Right kidney (tissue), 1 donor: Measurements from ENCODE around the gene DNMT3A.

Experiments used
- DNase-seq: peaks from one replicate; pipeline ENCODE4 v3.0.0-alpha.2; 2016

The DNMT3A gene

DNA sequence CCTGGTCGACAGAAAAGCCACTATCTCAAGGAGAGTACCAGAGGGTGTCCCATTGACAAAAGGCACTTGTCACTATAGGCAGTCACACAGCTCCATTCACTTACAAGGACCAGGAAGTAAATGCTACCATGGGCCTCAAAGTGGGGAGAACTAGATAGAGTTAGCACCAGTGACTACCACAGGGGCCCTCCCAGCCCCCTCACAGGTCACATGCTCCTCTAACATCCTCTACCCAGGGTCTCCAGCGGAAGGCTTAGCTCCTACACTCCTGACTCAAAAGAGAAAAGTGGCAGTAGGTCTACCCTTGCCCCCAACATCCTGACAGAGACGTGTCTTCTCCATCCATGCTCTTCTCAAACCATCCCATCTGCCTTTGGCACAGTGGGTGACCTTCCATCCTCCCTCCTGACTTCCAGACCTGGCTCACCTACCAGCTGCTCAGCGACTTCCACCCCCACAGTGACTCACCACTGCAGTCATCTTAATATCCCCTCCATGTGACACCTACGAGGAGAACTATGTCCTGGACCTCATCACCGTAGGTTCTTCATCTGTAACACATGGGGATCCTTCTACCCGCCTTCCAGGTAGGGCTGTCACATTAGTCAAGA, 5.6 kb upstream of the DNMT3A start:
- DNase-seq: no peak

DNA sequence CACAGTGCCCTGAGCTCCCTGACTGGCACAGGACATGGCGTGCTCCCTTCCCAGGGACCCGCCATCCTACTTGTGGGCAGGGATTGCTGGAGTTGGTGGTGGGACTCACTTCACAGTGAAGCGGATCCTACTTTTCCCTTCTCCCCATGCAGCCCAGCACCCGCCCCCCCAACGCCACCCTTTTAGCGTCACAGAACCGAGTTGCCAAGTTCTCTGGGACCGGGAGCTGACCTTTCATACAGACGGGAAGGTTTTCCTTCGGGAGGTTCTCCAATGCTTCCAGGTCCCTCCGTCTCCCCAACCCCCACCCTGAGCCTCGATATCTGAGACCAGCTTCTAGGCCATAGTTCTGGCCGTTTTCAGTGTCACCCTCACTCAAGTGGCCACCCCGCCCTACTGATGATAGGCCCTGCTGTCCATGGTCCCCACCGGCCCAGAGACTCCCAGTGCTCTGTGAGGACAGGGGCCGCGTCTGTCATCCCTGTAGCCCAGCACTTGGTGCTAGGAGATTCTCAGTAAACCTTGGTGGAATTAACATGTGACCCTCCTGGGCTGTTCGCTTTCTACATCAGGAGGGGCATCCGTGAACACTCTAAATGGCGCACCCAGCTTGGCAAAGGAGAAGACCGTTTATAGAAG, 1.6 kb upstream of the DNMT3A start:
- DNase-seq: no peak

DNA sequence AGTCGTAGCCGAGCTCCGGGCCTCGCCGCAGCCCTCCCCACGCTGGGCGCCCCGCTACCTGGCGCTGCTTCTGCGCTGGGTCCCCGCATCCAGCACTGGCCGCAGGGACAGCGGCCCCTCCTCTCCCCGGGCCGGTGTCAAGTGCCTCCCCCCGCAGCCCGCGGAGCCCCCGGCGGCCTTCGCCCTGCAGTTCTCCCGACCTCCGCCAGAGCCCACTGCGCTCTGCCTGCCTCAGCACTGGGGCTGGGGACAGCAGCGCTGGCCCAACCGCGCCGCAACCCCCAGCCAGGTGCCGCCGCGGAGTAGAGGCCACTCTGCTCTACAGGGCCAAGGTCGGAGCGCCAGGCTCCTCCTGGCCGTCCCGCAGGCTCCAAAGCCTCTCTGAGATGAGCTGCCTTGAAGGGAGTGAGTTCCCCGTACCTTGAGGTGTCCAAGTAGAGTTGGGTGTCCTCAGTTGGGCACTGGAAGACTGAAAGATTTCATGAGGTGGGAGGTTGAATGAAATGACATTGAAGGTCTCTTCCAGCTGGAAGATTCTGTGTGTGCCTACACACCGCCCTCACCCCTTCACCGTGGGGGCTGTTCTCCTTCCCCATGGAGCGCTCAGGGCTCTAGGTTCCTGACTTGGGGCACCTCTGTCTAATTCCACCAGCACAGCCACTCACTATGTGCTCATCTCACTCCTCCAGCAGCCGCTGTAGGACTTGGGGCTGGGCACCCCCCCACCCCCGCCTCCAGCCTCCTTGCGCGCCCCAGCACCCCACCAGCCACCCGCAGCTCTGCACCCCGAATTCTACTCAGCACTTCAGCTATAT, 854 bp upstream of the DNMT3A start:
- DNase-seq: peak; percentile 88

DNA sequence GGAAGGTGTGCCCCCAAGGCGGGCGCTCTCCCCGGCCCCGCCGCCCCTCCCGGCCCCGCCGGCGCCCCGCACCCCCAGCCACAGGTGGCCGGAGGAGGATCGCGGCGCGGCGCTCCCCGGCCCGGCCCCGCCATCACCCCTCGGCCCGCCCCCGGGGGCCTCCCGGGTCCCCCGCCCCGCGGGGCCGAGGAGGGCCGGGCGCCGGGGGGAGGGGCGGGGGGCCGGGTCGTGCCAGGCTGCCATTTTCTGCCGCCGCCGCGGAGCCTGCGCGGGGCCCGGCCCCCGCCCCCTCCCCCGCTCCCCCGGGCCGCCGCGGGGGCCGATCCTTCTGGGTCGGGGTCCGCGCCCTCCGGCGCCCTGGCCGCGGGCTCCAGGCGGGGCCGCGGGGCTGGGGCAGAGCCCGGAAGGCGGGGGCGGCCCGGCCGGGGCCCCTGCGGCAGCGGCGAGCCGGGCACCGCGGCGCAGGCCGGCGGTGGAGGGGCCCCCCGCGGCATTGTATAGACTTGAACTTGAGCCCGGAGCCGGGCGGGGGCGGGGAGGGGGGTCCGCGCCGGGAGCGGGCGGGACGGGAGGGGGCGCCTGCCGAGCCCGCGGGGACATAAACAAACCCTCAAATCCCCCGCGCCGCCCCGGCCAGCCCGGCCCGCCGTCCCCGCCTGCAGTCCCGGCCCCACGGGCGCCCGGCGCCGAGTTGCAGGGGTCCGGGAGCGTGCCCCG, 556 bp downstream of the DNMT3A start:
- no peak for DNase-seq

DNA sequence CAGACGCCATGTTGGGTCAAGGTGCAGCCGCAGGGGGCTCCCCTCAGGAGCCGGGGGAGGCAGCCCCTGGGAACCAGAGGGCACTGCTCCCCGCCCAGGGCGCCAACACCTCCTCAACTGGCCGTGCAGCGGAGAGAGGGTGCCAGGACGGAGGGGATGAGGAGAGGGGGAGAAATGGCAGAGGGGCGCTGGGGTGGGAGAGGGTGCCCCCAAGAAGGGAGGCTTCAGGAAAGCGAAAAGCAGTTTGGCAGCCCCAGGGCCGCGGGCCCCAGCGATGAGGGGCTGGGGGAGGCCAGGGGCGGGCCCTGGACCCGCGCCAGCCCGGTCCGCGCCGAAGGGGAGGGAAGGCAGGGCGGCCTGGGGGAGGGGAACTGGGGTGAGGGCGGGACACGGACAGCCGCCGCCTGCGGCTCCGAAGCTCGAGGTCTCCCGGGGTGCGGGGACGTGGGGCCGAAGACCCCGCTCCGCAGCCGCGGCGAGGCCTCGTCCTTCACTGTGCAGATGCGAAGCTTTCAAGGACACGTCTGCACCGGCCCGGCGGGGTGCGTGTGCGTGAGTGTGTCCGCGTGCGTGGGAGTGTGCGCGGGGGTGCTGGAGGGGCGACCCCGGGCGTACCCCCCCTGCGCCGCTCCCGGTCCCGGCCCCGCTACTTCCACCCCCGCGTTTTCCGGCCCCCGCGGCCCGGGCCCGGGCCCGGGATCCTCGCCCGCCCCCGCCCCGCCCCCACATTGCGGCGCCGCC, 1.4 kb downstream of the DNMT3A start:
- peak; percentile 57 for DNase-seq

DNA sequence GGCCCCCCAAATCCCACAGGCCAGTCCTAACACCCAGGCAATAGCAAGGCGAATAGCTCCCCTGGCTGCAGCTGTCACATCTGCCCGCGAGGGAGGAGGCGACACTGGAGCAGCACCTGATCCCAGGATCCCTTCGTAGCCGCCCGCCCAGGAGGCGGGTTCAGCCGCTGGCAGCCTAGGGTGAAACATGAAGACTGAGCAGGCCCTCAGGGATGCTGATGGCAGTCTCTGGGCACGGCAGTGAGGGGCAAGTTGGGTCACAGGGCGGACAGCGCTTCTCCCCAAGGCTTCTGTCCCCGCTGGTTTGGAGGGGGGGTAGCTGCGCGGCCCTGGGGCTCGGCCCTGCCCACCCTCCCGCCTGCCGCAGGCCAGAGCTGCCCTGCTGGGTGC, 1.9 kb downstream of the DNMT3A start:
- peak; percentile 64 for DNase-seq

DNA sequence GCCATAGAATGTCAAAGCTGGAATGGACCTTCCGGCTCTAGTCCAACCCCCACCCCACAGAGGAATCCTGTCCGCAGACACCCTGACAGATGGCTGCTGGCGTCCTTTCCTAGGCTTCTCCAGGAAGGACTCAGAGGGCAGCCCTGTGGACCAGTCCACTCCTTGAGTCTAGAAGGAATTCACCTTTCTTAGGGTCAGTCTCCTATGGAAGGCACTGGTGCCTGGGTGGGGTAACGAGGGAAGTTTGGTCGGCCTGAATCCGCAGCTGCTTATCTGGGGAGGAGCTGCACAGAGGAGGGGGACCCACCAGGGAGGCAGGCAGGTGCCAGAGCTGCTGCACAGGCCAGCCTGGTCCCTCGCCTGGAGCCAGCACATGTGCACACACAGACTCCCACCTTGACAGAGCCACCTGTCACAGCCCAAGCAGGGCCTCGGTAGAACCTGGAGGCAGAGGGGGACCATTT, 2.5 kb downstream of the DNMT3A start:
- DNase-seq: no peak

DNA sequence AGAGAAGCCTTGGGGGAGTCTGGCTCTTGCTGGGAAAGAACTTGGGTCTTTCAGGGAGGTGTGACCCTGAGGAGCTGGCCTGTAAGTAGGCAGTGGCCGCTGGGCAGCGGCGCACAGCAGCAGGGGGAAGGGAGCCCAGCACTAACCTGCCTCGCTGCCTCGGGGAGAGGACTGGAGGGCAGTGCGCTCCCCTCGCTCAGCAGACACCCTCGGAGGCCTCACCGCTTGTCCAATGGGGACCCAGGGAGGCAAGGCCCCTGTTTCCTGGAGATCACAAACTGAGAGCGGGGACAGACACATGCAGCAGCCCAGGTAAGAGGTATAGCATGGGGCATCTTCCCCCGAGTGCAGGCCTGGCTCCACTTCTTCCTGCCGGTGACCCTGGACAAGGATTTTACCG, 3.3 kb downstream of the DNMT3A start:
- no peak for DNase-seq

DNA sequence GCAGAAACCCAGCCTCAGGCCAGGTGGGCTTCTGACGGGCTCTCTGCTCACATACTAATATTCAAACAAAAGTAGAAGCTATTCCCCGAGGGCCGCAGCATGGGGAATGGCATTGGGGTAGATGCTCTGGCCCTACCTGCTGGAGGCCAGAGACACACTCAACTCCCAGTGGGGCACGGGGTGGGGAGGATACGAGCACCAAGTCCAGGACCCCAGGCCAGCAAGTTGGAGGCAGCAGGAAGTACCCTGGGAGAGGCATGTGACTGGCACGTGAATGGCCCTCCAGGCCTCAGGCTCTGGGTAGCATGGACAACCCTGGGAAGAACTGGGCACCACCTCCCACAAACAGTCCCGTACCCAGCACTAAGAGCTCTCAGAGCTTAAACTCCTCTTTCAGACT, 3.8 kb downstream of the DNMT3A start:
- no peak for DNase-seq

DNA sequence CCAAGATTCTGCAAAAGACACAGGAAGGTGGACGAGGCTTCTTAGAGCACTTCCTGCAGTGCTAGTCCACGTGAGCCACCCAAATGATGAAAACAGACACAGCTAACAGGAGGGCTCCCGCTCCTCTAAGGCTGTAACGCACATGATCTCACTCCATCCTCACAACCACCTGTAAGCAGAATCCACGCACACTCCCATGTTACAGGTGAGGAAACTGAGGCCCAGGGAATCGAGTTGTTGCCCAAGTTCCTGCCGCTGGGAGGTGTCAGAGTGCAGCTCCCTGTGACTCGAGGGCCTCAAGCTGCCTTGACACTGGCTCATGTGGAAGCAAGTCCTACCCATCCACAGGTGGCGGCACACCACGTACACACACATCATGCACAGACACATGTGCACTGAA, 4.4 kb downstream of the DNMT3A start:
- no peak for DNase-seq

DNA sequence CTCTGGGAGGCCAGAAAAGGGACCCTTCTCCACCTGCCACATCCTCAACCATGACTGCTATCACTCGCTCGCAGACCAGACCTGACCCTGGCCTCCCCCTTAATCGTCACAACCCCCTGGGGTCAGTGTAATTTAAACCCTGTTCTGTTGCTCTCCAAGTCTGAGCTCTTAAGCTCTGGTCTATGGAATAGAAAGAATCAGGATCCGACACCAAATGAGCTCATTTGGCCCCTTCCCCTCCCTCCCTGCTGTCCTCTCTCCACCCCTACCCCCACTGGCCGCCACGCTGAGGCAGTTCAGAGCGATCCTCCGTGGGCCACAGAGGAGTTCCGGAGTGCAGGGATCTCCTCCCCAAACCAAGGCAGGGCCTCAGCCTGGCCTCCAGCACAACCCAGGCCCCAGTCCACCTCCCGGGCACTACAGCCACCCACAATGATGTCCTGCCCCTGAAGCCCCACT, 5.3 kb downstream of the DNMT3A start:
- DNase-seq: no peak

DNA sequence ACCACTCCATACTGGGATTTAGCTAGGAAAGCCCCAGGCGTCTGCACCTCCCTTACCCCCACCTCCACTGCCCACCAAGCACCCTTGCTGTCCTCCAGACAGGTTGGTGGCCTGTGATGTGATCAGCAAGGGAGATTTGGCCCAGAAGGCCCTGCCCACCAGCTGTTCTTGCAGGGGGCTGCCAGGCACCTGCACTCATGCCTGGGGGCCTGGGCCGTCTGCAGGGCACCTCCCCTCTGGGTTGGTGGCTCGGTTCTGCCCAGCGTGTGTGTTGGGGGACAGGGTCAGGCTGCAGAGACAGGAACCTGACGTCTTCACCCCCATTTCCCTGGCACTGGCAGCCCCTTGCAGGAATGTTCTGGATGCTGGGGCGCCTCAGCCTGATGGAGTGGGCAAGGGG, 5.8 kb downstream of the DNMT3A start:
- no peak for DNase-seq

DNA sequence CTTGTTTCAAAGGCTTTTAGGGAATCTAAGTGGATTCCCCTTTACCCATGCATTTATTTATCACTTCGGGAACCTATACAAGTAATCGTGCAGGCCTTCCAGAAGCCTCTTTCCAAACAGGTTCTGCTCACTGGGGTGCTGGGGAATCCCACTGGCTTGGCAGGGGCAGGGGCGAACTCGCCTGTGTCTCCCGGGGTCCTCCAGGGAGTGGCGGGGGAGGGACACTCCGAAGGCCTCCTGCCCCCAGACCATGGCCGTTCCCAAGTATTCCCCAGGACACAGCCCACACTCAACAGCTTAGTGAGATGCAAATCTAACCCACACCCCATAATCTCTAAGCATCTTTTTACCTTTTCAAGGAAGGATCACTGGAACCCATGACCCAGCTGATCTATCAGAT, 6.5 kb downstream of the DNMT3A start:
- DNase-seq: no peak

DNA sequence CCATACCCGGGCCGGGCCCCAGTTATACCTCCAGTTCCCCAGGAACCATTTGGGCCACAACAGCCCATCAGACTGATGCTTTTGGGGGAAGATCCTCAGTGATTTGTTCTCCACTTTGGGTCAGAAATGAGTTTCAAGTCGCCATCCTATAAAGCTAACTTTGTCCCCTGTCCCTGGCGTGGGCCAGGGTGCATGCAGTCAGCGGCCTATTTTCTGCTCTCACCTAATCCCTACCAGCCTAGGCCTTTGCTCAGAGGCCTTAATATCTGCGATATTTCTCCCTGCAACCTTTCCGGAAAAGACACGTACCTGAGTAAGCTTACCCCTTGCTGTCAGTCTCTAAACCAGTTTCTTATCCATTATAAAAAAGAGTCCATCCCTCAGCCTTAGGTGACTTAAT, 7.2 kb downstream of the DNMT3A start:
- DNase-seq: no peak

DNA sequence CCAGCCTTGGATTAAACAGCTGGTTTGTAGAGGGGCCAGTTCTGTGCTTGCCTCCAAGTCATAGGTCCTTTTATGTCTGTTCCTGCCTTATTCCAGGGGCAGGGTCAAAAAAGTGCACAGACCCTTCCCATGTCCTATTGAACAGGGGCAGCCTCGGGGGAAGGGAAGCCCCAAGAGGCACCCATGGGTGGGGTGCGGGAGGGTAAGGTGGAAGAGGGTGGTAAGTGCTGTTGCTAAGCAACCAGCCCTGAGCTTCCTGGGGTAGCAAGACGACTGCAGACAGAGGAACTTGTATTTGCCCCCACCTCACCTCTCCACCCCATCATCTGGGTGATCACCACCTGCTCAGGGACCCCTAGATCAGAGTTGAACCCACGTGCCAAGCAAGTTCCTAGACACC, 7.7 kb downstream of the DNMT3A start:
- DNase-seq: no peak

DNA sequence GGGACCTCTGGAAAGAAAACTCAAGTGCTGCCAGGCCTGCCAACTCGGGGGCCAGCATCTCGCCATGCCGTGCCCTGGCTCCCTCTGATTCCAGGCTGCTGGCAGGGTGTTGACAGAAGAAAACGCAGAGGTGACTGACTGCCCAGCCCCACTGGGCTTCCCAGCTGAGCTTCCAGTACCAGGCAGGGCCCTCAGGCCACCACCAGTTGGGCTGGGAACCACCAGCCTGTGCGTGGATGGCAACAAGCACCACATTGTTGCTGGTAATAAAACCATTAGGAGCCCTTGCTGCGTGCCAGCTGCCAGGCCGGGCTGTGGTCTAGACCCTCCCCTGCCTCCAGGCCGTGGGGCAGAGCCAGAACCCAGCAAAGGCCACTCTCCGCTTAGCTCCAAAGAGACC, 9.2 kb downstream of the DNMT3A start:
- DNase-seq: no peak

DNA sequence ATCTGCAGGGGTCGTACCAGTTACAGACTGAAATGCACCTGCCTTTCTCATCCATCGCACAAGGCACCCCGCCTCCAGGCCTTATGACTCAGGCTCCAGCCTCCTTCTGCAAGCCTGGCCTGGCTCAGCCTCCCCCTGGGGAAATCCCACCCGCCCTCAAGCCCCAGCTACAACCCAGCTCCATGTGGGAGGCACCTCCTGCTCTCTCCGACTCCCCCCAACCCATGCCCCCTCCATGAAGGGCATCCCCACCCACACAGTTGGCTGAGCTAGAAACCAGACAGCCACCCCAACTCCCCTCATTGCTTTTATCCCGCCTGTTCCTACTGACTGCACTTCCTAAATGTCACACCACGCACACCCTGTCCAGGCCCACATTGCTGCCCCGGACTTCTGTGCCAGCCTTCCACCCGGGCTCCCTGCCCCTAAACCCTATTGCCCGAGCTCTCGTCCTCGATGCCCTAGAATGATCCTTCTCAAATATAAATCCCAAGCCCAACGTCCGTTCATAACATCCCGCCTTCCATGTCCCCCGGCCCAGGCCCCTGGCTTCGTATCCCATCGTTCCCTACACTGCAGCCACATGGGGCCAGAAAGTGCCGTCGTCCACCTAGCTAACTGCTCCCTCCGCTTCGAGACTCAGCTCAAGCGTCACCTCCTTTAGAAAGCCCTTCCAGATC, 9.9 kb downstream of the DNMT3A start:
- DNase-seq: no peak

DNA sequence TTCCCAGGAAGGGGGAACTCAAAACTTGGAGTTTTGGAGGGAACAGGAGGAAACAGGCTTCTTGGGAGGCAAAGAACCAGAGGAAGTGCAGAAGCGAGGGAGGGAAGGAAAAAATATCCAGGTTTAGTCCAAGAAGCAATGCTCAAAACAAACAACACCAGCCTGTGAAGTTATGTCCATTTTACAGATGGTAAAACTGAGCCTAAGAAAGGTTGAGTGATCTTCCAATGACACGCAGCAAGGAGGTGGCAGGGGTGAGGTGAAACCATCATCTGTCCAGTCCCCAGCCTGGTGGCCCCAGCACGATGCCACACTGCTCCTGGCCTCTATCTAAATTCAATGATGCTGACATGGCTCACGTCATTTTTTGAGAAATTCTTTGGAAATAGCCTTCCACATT, 10.8 kb downstream of the DNMT3A start:
- no peak for DNase-seq

DNA sequence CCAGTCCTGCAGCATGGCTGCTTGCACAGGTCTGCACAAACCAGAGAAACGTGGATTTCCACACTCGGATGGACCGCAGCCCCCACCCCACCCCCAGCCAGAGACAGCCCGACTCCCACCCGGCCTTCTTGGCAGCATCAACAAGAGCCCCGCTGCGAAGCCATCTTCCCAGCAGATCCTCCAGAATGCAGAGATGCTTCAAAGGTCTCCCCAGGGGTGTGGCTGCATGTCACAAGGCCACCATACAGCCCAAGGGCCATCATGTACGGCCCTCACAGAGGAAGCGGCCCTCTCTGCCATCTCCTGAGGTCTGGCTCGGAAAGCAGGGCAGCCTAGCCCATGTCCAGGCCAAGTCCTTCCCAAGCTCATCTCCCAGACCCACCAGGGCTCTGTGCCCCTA, 11.5 kb downstream of the DNMT3A start:
- DNase-seq: no peak

DNA sequence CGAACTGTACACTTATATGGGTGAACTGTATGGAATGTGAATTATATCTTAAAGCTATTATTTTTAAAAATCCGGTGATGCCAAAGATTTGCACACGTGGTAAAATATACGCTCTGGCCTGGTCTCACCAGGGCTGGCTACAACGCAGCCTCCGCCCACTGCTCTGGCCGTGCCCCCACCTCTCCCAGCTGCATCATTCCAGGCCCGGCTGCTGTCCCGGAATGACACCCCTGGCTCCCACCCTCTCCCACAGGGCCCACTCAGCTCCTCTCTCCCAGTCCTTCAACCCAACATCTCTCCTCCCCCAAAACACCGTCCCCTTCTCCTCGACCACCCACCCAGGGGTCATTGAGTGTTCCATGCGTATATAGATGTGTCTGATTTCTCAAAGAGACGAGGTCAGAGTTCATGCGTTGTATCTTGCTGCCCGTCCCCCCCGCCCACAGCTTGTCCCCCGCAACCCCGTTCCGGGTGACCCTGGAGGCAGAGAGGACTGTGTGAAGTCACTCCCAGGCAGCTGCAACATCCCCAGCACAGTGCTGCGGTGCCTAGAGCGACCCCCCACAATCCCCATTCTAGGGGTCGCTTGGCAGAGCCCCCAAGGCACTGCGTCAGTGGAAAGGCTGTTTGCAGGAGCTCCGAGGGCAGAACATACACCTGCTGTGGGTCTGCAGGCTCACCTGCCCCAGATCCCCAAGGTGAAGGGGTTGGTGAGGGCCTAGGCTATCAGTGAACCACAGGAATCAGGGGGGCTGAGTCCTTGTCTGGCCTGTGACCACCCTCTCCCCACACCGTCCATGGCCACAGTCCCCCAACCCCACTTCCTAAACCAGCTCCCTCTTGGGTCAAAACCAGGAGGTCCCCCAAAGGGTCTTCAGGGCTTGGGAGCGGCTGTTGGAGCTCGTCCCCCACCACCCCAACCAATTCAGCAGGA, 13.3 kb downstream of the DNMT3A start:
- DNase-seq: no peak
